Measurements from ENCODE around the gene STX11.

DNA sequence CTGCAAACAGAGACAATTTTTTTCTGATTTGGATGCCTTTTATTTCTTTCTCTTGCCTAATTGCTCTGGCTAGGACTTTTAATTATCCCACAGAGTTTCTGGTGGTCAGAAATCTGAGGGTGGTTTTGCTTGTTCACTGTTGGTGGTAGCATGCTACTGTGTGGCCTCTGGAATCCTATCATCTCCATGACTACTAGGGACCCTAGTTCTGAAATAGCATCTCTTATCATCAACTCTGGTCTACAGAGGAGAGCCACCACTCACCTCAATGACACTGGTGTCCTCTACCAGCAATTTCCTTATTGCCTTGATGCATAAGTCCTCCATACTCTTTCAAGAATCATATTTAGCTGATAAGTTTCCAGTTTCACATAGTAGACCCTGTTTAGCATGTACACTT, 27.5 kb upstream of the STX11 start:
- TF ChIP-seq EZH2 (IDR thresholded peaks at IDR 0.05; ENCODE audit: insufficient read depth, poor library complexity, severe bottlenecking), result no peak
- no peak for TF ChIP-seq EZH2phosphoT487 (IDR thresholded peaks at IDR 0.05; ENCODE audit: insufficient read depth, low read depth)

Data from GM23248 (cell line).